Stimulated activated CD8-positive, alpha-beta memory T cell treated with anti-CD3 and anti-CD28 coated beads, Interleukin-7, amount 100 ng/mL, for 4 hours (primary cell): ENCODE measurements around the gene UMODL1.
"Not testable (repeated sequence)": the region's sequence is repeated elsewhere in the genome, so short reads cannot be mapped to it uniquely, and the experiment has no call there.

ENCODE experiments used
- DNase-seq, 2 donors: peaks; one replicate each; pipeline ENCODE4 v3.0.0-alpha.2; 2020; ENCODE audit warnings: low read depth in 2 of 2

UMODL1 gene

DNA sequence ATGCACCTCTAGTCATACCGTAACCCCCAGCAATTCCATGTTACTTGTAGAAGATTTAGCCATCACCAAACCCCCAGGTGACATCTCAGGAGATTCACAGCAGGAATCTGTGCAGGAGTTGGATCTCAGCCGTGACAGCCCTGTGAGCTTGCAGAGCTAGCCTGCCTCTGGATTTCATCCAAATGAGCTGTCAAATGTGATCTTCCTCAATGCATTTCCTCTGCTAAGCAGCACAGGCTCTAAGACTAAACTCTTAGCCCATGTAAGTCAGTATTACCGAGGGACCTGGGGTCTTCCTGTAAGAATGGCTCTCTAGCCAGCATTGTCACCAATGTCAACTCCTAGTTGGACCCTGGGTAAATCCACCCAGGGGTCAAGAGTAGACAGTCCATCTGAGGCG lies 41.7 kb downstream of the UMODL1 start:
- no peak for DNase-seq

GRCh38 chr21:42113926-42114409 lies 42.9 kb downstream of the UMODL1 start:
- no peak for DNase-seq

- DNase-seq = no peak
Measured at GRCh38 chr21:42114646-42115045, 43.5 kb downstream of the UMODL1 start.

- no peak for DNase-seq
Measured at GRCh38 chr21:42115136-42115683, 44.1 kb downstream of the UMODL1 start.

GRCh38 chr21:42116551-42116950 lies 45.4 kb downstream of the UMODL1 start:
- not testable (repeated sequence) for DNase-seq

- DNase-seq = peak; percentile 48 to 55
Measured at GRCh38 chr21:42117229-42117966, 46.3 kb downstream of the UMODL1 start.

- no peak for DNase-seq
Measured at GRCh38 chr21:42117967-42118780, 47.1 kb downstream of the UMODL1 start.

GRCh38 chr21:42118901-42119300 lies 47.8 kb downstream of the UMODL1 start:
- DNase-seq = no peak

- DNase-seq = no peak
Measured at GRCh38 chr21:42120101-42120902, 49.2 kb downstream of the UMODL1 start.

GRCh38 chr21:42120903-42121535 lies 49.9 kb downstream of the UMODL1 start:
- DNase-seq = no peak

DNA sequence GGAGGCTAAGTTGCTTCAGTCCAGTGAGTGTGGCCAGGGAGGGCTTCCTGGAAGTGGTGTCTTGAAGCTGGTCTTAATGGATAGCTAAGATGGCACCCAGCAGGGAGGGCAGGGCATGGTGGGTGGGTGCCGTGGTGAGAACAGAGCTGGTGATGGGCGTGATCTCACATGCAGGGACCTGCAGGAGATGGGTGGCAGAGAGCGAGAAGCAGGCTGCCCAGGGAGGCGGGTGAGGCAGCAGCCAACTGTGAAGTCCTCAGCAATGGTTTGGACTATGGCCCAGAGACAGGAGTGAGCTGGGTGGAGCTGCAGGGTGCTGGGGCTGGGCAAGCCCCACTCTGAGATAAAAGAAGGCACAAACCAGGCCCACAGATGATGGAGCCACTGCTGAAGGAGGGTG lies 50.7 kb downstream of the UMODL1 start:
- DNase-seq = no peak

- no peak for DNase-seq
Measured at GRCh38 chr21:42122398-42122797, 51.3 kb downstream of the UMODL1 start.

DNA sequence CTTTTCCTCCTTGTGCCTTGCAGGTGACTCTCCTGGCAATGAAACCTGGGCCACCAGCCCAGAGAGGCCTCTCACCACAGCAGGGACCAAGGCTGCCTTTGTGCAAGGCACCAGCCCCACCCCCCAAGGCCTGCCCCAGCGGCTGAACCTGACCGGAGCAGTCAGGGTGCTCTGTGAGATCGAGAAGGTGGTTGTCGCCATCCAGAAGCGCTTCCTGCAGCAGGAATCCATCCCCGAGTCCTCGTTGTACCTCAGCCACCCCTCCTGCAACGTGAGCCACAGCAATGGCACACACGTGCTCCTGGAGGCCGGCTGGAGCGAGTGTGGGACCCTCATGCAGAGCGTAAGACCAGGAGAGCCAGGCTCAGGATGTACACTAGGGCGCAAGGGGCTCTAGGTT lies 51.7 kb downstream of the UMODL1 start:
- DNase-seq = no peak

DNA sequence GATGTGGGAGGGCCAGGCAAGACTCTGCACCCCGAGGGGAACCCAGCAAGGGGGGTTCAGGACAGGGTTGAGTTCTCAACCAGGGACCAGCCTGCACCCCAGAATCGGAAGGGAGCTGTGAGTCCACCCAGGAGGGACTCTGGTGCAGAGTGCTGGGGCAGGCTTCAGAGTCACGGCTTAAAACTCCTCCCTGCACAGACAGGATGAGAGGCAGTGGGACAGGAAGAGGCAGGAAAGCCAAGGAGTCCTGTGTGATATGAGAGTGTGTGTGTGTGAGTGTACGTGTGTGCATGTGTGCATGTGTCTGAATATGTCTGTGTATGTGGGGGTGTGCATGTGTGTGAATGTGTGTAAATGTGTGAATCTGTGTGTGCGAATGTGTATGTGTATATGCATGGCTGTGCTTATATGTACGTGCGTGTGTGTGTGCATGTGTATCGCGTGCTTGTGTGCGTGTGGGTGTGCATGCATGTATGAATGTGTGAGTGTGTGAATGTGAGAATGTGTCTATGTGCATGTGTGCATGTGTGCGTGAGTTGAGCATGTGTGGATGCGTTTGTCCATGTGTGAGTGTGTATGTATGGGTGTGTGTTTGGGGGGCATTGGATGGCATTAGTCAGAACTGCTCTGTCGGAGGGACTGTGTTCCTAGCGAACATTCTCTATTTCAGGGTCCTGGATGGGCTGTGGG lies 52.2 kb downstream of the UMODL1 start:
- DNase-seq = no peak

DNA sequence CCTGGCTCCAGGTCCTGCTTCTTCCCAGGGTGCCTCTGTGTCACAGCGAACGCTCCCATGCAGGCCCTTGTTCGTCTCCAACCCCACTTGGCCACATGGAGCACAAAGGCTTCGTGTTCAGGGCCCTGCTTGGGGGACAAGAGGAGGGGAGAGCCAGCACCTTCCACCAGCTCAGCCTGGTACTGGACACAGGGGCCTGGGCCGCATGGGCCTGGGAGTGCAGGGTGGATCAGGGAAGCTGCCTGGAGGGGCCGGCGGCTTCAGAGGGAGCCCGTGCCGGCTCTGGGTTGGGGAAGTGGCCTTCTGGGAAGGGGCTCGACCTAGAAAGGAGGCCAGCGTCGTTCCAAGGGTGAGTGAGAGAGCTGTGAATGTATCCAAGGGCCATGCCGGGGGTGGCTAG lies 53.0 kb downstream of the UMODL1 start:
- no peak for DNase-seq

DNA sequence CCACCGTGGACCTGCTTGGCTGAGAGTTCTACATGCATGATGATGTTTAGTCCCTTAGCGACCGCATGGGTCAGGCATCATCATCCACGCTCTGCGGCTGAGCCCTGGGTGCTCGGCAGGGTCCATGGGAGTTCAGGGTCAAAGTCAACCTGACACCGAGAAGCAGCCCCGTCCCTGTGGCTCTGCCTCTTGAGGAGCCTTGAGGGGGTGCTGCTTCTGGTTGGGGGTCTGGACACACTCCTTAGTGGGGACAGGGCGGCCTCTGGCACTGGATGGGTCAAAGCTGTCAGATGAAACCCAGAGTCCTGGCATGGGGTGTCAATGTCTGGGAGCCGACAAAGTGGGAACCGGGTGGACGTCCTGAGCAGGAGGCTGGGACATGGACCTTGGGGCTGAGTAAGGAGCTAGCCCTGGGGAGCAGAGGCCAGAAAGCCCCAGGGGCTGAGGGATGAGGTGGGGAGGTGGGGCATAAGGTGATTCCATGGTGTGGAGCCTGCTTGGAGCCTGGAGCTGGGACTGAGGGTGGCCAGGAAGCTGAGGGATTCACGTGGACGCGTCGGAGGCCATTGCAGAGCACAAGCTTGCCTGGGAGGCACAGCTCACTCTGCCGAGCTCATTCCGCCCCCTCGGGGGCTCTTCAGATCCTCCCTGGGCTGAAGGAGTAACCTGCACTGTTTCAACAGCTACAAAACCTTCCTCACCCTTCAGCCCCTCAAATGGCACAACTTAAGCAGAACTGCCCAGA lies 53.9 kb downstream of the UMODL1 start:
- no peak for DNase-seq

- no peak for DNase-seq
Measured at GRCh38 chr21:42125571-42126544, 54.7 kb downstream of the UMODL1 start.

DNA sequence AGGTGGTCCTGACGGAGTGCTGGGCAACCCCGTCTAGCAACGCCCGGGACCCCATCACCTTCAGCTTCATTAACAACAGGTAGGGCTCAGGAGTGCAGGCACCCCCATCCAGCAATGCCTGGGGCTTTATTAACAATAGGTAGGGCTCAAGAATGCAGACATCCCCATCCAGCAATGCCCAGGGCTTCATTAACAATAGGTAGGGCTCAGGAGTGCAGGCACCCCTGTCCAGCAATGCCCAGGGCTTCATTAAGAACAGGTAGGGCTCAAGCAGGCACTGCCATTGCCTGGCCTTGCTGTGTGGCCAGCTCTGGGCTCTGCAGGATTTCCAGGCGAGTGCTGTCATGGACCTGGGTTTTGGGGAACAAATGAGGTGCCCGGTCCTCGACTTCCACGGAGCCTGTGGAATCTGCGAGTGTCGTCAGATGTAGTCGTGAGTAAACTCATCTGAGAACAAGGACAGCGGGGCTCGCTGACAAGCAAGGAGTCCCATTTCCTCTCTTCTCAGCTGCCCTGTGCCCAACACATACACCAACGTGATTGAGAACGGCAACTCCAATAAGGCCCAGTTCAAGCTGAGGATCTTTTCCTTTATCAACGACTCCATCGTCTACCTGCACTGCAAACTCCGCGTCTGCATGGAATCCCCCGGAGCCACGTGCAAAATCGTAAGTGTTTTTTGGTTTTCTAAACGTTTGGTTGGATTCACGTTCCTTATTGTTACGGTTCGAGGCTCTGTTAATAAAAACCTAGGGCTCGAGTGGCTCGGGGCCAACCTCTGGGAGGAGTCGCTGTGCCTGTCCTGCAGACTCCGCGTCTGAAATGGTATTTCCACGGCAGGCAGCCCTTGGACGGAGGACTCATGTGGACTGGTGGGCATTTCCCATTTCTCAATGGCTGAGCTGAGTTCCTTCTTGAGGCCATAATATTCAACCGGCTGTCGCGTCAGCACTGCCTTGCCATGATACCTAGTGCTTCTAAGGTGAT lies 56.3 kb downstream of the UMODL1 start:
- no peak for DNase-seq
